Heart right ventricle (tissue), 16 donors: ENCODE data around the gene TNFRSF14. TPM values are rescaled to one million over a fixed set of nuclear protein-coding genes. Genes with fewer than 3 reads are reported as not detected.

Experiments used
- ATAC-seq, 8 donors: fragments of 200-7000 bp; cut with Tn5 transposase; one replicate each; pipeline ENCODE4 v1.9.1; 2020; ENCODE audit warnings: mild to moderate bottlenecking in 8 of 8, moderate library complexity in 8 of 8, moderate number of reproducible peaks in 1 of 8
- DNase-seq, 2 donors: peaks; one replicate each; pipeline ENCODE4 v3.0.0-alpha.2; 2020
- H3K27ac ChIP-seq, 10 donors: fragments of 200-600 bp; sonication (generic) in 2 of 10; one replicate each; pipeline versions ENCODE4 v1.5.0 to v1.8.0; 2020 to 2022; ENCODE audit warnings: mild to moderate bottlenecking in 3 of 10
- H3K27me3 ChIP-seq, 7 donors: fragments of 200-600 bp; one replicate each; pipeline ENCODE4 v1.8.0; 2021 to 2022; ENCODE audit warnings: mild to moderate bottlenecking in 2 of 7
- H3K36me3 ChIP-seq, 9 donors: fragments of 200-600 bp; sonication (generic) in 1 of 9; one replicate each; pipeline versions ENCODE4 v1.5.0 to v1.8.0; 2020 to 2022; ENCODE audit warnings: mild to moderate bottlenecking in 2 of 9
- H3K4me1 ChIP-seq, 9 donors: fragments of 200-600 bp; sonication (generic) in 1 of 9; one replicate each; pipeline versions ENCODE4 v1.5.0 to v1.8.0; 2020 to 2022; ENCODE audit warnings: mild to moderate bottlenecking in 4 of 9
- H3K4me3 ChIP-seq, 10 donors: fragments of 200-600 bp; sonication (generic) in 2 of 10; one replicate each; pipeline versions ENCODE4 v1.5.0 to v1.8.0; 2020 to 2022; ENCODE audit warnings: mild to moderate bottlenecking in 7 of 10, moderate library complexity in 2 of 10
- H3K9me3 ChIP-seq, 11 donors: fragments of 200-600 bp in 10 of 11; sonication (generic) in 2 of 11; one replicate each; pipeline versions ENCODE4 v1.5.0 to v1.8.0; 2013 to 2022; ENCODE audit warnings: mild to moderate bottlenecking in 2 of 11, control low read depth in 1 of 11, moderate library complexity in 1 of 11
- CTCF ChIP-seq, 9 donors: fragments of 200-600 bp; sonication (generic) in 2 of 9; IDR thresholded peaks; one replicate each; pipeline versions ENCODE4 v1.5.0 to v1.8.0; 2021 to 2022; ENCODE audit warnings: antibody characterized with exemption in 9 of 9, mild to moderate bottlenecking in 5 of 9, moderate library complexity in 1 of 9
- WGBS, 2 donors: extraction: QIAGEN DNeasy Blood & Tissue Kit; methylation state at CpG; one replicate each; pipeline ENCODE4 v1.1.7; 2013; ENCODE audit warnings: inconsistent platforms in 1 of 2; 5-methylcytosine and 5-hydroxymethylcytosine counted together
- intact Hi-C, 10 donors: fragments of 100-400 bp; cut with DNase I; formaldehyde crosslinking; loops; one replicate each; pipeline versions ENCODE4 v1.11.1 to v1.14.2; 2022
- polyA plus RNA-seq, 2 donors: library from polyadenylated mRNA; stranded (reverse); fragments of 200-250 nt; gene quantifications; one replicate each; pipeline ENCODE4 v1.2.3, GENCODE V29; 2013
- total RNA-seq, 10 donors: library from RNA; stranded (reverse); fragmentation: NEBNext Ultra II Directional in 3 of 10; extraction: Animal tissue kit (Norgen Biotek cat#: 25700) in 3 of 10; gene quantifications; one replicate each; pipeline versions ENCODE4 v1.2.1 to v1.2.4, GENCODE V29; 2021 to 2023
- donor health status: Arrhythmogenic right ventricular cardiomyopathy.
- donor health status: ischemic (EF 13 %, LVEDD 7.1; RV severe dilation, severe dysfunction).
- donor health status: healthy with polysubstance abuse.
- donor health status: DM: no; HTN: yes; CAD: no.
- donor health status: DM: no; HTN: no; CAD: no.
- donor health status: ischemic (EF 25% LVEDD 6.9; RV normal size, moderate dysfunction).
- donor health status: ischemic (EF 25% LVEDD 5.7; RV mildly dilated, moderate dysfunction).
- donor health status: healthy.
- donor health status: DM: yes; HTN: yes; CAD: no.
- donor health status: Ischemic cardiomyopathy.
- donor health status: ischemic (EF 35%, LVEDD 5.7; RV mildly dilated, moderate dysfunction).
- donor health status: nonischemic (EF 11% LVEDD 7.7; RV severe dilation, severe dysfunction).
- donor health status: DM: yes; HTN: yes; CAD: no.
- donor health status: PGD.
- donor health status: ischemic (EF 29% LVEDD 5.4; RV normal size, mild dysfunction).
- donor health status: nonischemic (EF 23%, LVEDD 6.1; RV moderate dilation, normal function).

Gene TNFRSF14
- total and polyA plus RNA-seq, 12 donors = 7.5 to 59.6 (median 14.7) TPM

GRCh38 chr1:2585318-2586092, 29.3 kb downstream of the TNFRSF14 start:
- intact Hi-C loops = loop anchor here in 3 of 10 donors (1.0 to 10.0 kb wide), 4 partner anchors 36 to 59 kb away; partner anchors contain the start of gene PANK4 (in 2 of the 3)
- Histone ChIP-seq H3K27me3 (no peaks in the 10 kb centered on the region), H3K4me1 (peaks cover 9 to 39% (median 25%) of the 10 kb centered on the region in 9 donors), H3K4me3 (peak overlapping the region; percentile 51 to 98 (median 93)), H3K36me3 (peaks cover 0 to 8% (median 0%) of the 10 kb centered on the region in 9 donors), H3K9me3 (no peaks in the 10 kb centered on the region), H3K27ac (peak overlapping the region; percentile 96 to 100 (median 98))
- DNase-seq (peak; percentile 63 to 80), ATAC-seq (peak; percentile 32 to 58 (median 50))
- TF ChIP-seq CTCF (IDR thresholded peaks at IDR 0.05) = peak in 2 of 9 donors; percentile 7 to 8
- 0% methylated on average over 28 of the region's 28 CpGs for WGBS, 2 donors

- WGBS, 2 donors = 0 to 1% methylated on average over 79 to 107 of the region's 107 CpGs
- intact Hi-C loops = loop anchor here in 3 of 10 donors (1.0 to 10.0 kb wide), 4 partner anchors 37 to 60 kb away; partner anchors contain the start of gene PANK4 (in 2 of the 3)
Measured at GRCh38 chr1:2586154-2587070, 30.2 kb downstream of the TNFRSF14 start, which contains the start of gene PRXL2B. Gene PRXL2B (plus strand): TSS chr1:2586777. CDS start chr1:2586886, 109 bp downstream.

GRCh38 chr1:2587071-2587859, 31.1 kb downstream of the TNFRSF14 start:
- no peaks in the 10 kb centered on the region for H3K27me3 ChIP-seq
- H3K4me1 ChIP-seq = peaks cover 9 to 35% (median 25%) of the 10 kb centered on the region in 9 donors
- peak in 1 of 9 donors; percentile 8 for TF ChIP-seq CTCF (IDR thresholded peaks at IDR 0.05)
- H3K4me3 ChIP-seq = peak overlapping the region; percentile 47 to 98 (median 93)
- DNase-seq (peak in 1 of 2 donors; percentile 14), ATAC-seq (peak in 1 of 8 donors; percentile 2)
- intact Hi-C loops = loop anchor here in 3 of 10 donors (2.0 to 10.0 kb wide), 3 partner anchors 58 to 60 kb away; partner anchors contain the start of gene PANK4 (in 2 of the 3)
- peak overlapping the region in 9 of 10 donors; percentile 96 to 100 (median 99) for H3K27ac ChIP-seq
- H3K9me3 ChIP-seq = no peaks in the 10 kb centered on the region
- peaks cover 0 to 8% (median 0%) of the 10 kb centered on the region in 9 donors for H3K36me3 ChIP-seq
- 10 to 14% methylated on average over 47 to 52 of the region's 52 CpGs for WGBS, 2 donors

More at GRCh38 chr1:2586154-2587070, 30.2 kb downstream of the TNFRSF14 start, which contains the start of gene PRXL2B:
- no peaks in the 10 kb centered on the region for H3K9me3 ChIP-seq
- no peaks in the 10 kb centered on the region for H3K27me3 ChIP-seq
- peak within 1 kb of the TSS; percentile 51 to 98 (median 93) for H3K4me3 ChIP-seq
- DNase-seq (peak; percentile 99 to 100), ATAC-seq (peak; percentile 92 to 96 (median 94))
- H3K36me3 ChIP-seq = peaks cover 0 to 8% (median 0%) of the 10 kb centered on the region in 9 donors
- peaks cover 9 to 36% (median 25%) of the 10 kb centered on the region in 9 donors for H3K4me1 ChIP-seq
- TF ChIP-seq CTCF (IDR thresholded peaks at IDR 0.05) = no peak
- H3K27ac ChIP-seq = peak within 1 kb of the TSS; percentile 96 to 100 (median 98)
